CD4-positive, alpha-beta T cell (primary cell): ENCODE results near the gene TENM4. TPM values are rescaled to one million over a fixed set of nuclear protein-coding genes. Genes with fewer than 3 reads are reported as not detected.

Experiments
- ATAC-seq: fragments of 200-7000 bp; cut with Tn5 transposase; one replicate; pipeline ENCODE4 v1.10.0; 2022; ENCODE audit warnings: mild to moderate bottlenecking; ENCODE audit not compliant: poor library complexity
- CTCF ChIA-PET: fragments of 350-600 bp; sonication (Branson Sonifier 250); formaldehyde crosslinking; loops from one replicate; lab custom pipeline; 2021; ENCODE audit warnings: antibody characterized with exemption, inconsistent platforms; lab: Charles Lee
- POLR2A ChIA-PET: fragments of 350-600 bp; sonication (Branson Sonifier 250); formaldehyde crosslinking; loops from one replicate; lab custom pipeline; 2021; ENCODE audit warnings: antibody characterized with exemption, inconsistent platforms; lab: Charles Lee
- DNase-seq, 14 experiments: peaks; one replicate each; pipeline ENCODE4 v3.0.0-alpha.2; 2013 to 2020; ENCODE audit warnings: mixed read lengths in 2 of 14
- H3K27ac ChIP-seq, 2 donors: one replicate each; pipeline versions ENCODE4 v1.5.1 to v1.7.0; 2013; ENCODE audit warnings: low read length in 2 of 2, low read depth in 1 of 2, mild to moderate bottlenecking in 1 of 2
- H3K27me3 ChIP-seq, 2 experiments: 1 replicate in 1 of 2; 2 replicates in 1 of 2; pipeline versions ENCODE4 v1.6.1 to v1.7.0; 2013; ENCODE audit warnings: low read length in 2 of 2, control low read depth in 1 of 2, mild to moderate bottlenecking in 1 of 2, moderate library complexity in 1 of 2; ENCODE audit not compliant: insufficient read depth in 2 of 2, control insufficient read depth in 1 of 2
- H3K36me3 ChIP-seq: one replicate; pipeline ENCODE4 v1.6.1; 2013; ENCODE audit warnings: low read length, control low read depth; ENCODE audit not compliant: insufficient read depth
- H3K4me1 ChIP-seq: one replicate; pipeline ENCODE4 v1.6.1; 2013; ENCODE audit warnings: low read length, control low read depth; ENCODE audit not compliant: insufficient read depth
- H3K4me3 ChIP-seq: one replicate; pipeline ENCODE4 v1.5.1; 2013; ENCODE audit warnings: mild to moderate bottlenecking, low read length, moderate library complexity
- H3K9me3 ChIP-seq, 2 experiments: 1 replicate in 1 of 2; 2 replicates in 1 of 2; pipeline versions ENCODE4 v1.6.1 to v1.7.0; 2013; ENCODE audit warnings: low read length in 2 of 2, mild to moderate bottlenecking in 2 of 2, control low read depth in 1 of 2, moderate library complexity in 1 of 2; ENCODE audit not compliant: control insufficient read depth in 1 of 2, insufficient read depth in 1 of 2
- H3K27ac Mint-ChIP-seq: one replicate; pipeline ENCODE4 v1.8.0; 2020; ENCODE audit warnings: mixed read lengths
- H3K27me3 Mint-ChIP-seq: one replicate; pipeline ENCODE4 v1.8.0; 2021; ENCODE audit warnings: mixed read lengths
- H3K36me3 Mint-ChIP-seq: one replicate; pipeline ENCODE4 v1.8.0; 2021; ENCODE audit warnings: low read depth, mixed read lengths
- H3K4me1 Mint-ChIP-seq: one replicate; pipeline ENCODE4 v1.8.0; 2021; ENCODE audit warnings: low read depth, mixed read lengths
- H3K4me3 Mint-ChIP-seq: one replicate; pipeline ENCODE4 v1.8.0; 2020; ENCODE audit warnings: mild to moderate bottlenecking, mixed read lengths
- H3K9me3 Mint-ChIP-seq: one replicate; pipeline ENCODE4 v1.8.0; 2020; ENCODE audit warnings: mixed read lengths
- intact Hi-C, 2 experiments: fragments of 100-400 bp; cut with DNase I in 1 of 2; cut with micrococcal nuclease in 1 of 2; formaldehyde crosslinking; loops; one replicate each; pipeline versions ENCODE4 v1.15.1 to v1.9.0; 2023 to 2025; cut with DNase I, micrococcal nuclease
- total RNA-seq, 174 experiments: library from RNA in 2 of 174; stranded (reverse) in 2 of 174; gene quantifications; one replicate each; pipeline ENCODE4 v1.2.3 and lab custom pipeline; 2021 to 2026
- TF ChIP-seq, protein P1 (sequence below): fragments of 200-600 bp; IDR thresholded peaks from one replicate; pipeline ENCODE4 v1.8.0; 2022; ENCODE audit warnings: antibody characterized with exemption, mild to moderate bottlenecking

TENM4 gene
- total RNA-seq, 2 experiments from 2014 or later, result 0.22 to 0.31 TPM

DNA sequence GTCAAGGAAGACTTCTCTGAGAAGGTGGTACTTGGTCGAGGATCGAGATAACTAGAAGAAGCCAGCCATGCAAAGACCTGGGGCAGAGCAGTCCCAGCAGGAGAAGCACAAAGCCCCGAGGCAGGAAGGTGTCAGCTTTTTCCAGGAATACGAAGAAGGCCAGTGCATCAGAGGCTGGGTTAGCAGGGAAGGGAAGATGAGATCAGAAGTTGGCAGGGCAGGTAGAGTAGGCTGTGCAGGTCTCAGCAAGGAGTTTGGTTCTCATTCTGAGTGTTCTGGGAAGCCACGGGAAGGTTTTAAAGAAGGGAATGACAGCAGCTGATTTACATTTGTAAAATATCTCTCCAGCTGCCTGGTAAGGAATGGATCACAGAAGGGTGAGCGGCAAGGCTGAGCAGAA, 111.3 kb downstream of the TENM4 start:
- DNase-seq (no peak), ATAC-seq (no peak)
- no peaks in the 10 kb centered on the region for H3K27me3 Mint-ChIP-seq
- intact Hi-C loops, result no loop called here
- H3K9me3 Mint-ChIP-seq, result no peaks in the 10 kb centered on the region
- H3K4me3 Mint-ChIP-seq, result no peak overlapping the region
- TF ChIP-seq, protein P1, sequence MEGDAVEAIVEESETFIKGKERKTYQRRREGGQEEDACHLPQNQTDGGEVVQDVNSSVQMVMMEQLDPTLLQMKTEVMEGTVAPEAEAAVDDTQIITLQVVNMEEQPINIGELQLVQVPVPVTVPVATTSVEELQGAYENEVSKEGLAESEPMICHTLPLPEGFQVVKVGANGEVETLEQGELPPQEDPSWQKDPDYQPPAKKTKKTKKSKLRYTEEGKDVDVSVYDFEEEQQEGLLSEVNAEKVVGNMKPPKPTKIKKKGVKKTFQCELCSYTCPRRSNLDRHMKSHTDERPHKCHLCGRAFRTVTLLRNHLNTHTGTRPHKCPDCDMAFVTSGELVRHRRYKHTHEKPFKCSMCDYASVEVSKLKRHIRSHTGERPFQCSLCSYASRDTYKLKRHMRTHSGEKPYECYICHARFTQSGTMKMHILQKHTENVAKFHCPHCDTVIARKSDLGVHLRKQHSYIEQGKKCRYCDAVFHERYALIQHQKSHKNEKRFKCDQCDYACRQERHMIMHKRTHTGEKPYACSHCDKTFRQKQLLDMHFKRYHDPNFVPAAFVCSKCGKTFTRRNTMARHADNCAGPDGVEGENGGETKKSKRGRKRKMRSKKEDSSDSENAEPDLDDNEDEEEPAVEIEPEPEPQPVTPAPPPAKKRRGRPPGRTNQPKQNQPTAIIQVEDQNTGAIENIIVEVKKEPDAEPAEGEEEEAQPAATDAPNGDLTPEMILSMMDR, result no peak
- H3K4me1 Mint-ChIP-seq, result no peaks in the 10 kb centered on the region
- no peak overlapping the region for H3K27ac Mint-ChIP-seq
- Histone ChIP-seq H3K36me3 (no peaks in the 10 kb centered on the region), H3K9me3 (no peaks in the 10 kb centered on the region), H3K27ac (no peak overlapping the region), H3K4me1 (no peaks in the 10 kb centered on the region), H3K4me3 (no peak overlapping the region), H3K27me3 (no peaks in the 10 kb centered on the region)
- ChIA-PET CTCF (no interaction called here), POLR2A (no interaction called here)
- no peaks in the 10 kb centered on the region for H3K36me3 Mint-ChIP-seq

- Mint-ChIP-seq H3K4me3 (no peak overlapping the region), H3K4me1 (no peaks in the 10 kb centered on the region), H3K36me3 (no peaks in the 10 kb centered on the region), H3K9me3 (no peaks in the 10 kb centered on the region), H3K27me3 (no peaks in the 10 kb centered on the region), H3K27ac (no peak overlapping the region)
- intact Hi-C loops, result no loop called here
- DNase-seq (no peak), ATAC-seq (no peak)
- Histone ChIP-seq H3K4me3 (no peak overlapping the region), H3K4me1 (no peaks in the 10 kb centered on the region), H3K9me3 (no peaks in the 10 kb centered on the region), H3K36me3 (no peaks in the 10 kb centered on the region), H3K27ac (no peak overlapping the region), H3K27me3 (no peaks in the 10 kb centered on the region)
- CTCF ChIA-PET, result no interaction called here
- POLR2A ChIA-PET, result no interaction called here
- TF ChIP-seq, protein P1, result no peak
Measured at GRCh38 chr11:79328402-79328801, 112.4 kb downstream of the TENM4 start.

GRCh38 chr11:79325851-79326250, 115.0 kb downstream of the TENM4 start:
- H3K27ac ChIP-seq, result no peak overlapping the region
- no peaks in the 10 kb centered on the region for H3K36me3 Mint-ChIP-seq
- no peaks in the 10 kb centered on the region for H3K9me3 Mint-ChIP-seq
- DNase-seq, result no peak
- TF ChIP-seq, protein P1, result no peak
- ChIA-PET CTCF (no interaction called here), POLR2A (no interaction called here)
- no peaks in the 10 kb centered on the region for H3K27me3 Mint-ChIP-seq
- H3K4me1 Mint-ChIP-seq, result no peaks in the 10 kb centered on the region
- H3K27me3 ChIP-seq, result no peaks in the 10 kb centered on the region
- intact Hi-C loops, result no loop called here
- H3K4me3 ChIP-seq, result no peak overlapping the region
- no peaks in the 10 kb centered on the region for H3K4me1 ChIP-seq
- H3K27ac Mint-ChIP-seq, result no peak overlapping the region
- no peak overlapping the region for H3K4me3 Mint-ChIP-seq
- no peaks in the 10 kb centered on the region for H3K36me3 ChIP-seq
- no peaks in the 10 kb centered on the region for H3K9me3 ChIP-seq
- no peak for ATAC-seq
